Vagina (tissue), 2 donors: ENCODE results near the gene CLIC3.

ENCODE experiments used
- CTCF ChIP-seq, 3 experiments: fragments of 450-650 bp in 2 of 3; fragments of 200-600 bp in 1 of 3; sonication (generic) in 1 of 3; IDR thresholded peaks; one replicate each; pipeline ENCODE4 v1.5.1; 2017 to 2019; ENCODE audit warnings: antibody characterized with exemption in 3 of 3, mild to moderate bottlenecking in 2 of 3, moderate library complexity in 2 of 3
- POLR2A ChIP-seq, 2 donors: fragments of 450-650 bp; IDR thresholded peaks; one replicate each; pipeline ENCODE4 v1.6.1; 2017; ENCODE audit warnings: antibody characterized with exemption in 2 of 2, mild to moderate bottlenecking in 2 of 2, moderate library complexity in 2 of 2

GRCh38 chr9:136978073-136978864, 18.1 kb downstream of the CLIC3 start:
- no peak for TF ChIP-seq CTCF (IDR thresholded peaks at IDR 0.05)
- peak in 1 of 2 donors; percentile 29 for TF ChIP-seq POLR2A (IDR thresholded peaks at IDR 0.05)
